T47D (cell line): ENCODE results near the gene MEX3B.
"Not testable (repeated sequence)": the region's sequence is repeated elsewhere in the genome, so short reads cannot be mapped to it uniquely, and the experiment has no call there.

Source experiments
- DNase-seq, 2 experiments: peaks; one replicate each; pipeline versions ENCODE4 v3.0.0 to v3.0.0-alpha.2; 2011 to 2012; ENCODE audit warnings: low read depth in 1 of 2, low spot score in 1 of 2
- JUND ChIP-seq: IDR thresholded peaks from 2 replicates; pipeline ENCODE4 v1.6.1; 2012; ENCODE audit warnings: low read depth
- in situ Hi-C: cut with HindIII; loops from 2 replicates; pipeline ENCODE4 v1.10.0; 2016; ENCODE audit warnings: low sequenced_read_pairs, low pct_unique_long_range_greater_than_20kb

Gene MEX3B

DNA sequence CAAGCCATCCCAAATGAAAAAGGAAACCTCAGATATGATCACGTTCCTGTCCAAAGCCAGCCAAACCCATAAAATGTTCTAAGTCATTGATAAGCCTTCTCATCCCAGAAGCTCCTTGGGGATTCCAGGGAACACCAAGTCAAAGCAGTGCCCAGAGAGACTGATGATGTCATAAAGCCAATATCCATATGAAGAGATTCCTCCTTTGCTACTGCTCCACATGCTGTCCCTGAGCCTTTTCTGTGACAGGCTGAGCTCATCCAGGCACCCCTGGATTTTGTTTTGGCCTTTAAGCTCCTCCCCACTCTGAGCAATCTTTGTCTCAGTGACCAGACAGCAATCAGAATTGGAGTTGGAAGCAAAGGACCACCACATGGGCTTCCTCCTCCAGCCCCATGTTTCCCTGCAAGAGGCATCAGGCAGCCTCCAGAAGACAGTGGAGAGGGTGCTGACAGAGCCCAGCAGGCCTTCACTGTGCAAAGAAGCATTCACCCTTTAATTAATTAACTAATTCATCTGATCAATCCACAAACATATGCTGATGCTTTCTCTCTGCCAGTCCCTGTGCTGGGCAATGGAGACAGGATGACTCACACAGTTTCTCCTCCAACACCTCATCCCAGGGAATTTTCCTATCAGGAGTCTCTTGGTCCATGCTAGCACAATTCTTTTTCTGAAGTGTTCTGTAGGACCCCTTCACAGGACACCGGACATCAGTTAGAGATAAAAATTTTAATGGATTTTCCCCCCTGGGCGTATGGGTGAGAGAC, 25.0 kb downstream of the MEX3B start:
- in situ Hi-C loops: no loop called here
- TF ChIP-seq JUND: no peak
- DNase-seq: no peak

DNA sequence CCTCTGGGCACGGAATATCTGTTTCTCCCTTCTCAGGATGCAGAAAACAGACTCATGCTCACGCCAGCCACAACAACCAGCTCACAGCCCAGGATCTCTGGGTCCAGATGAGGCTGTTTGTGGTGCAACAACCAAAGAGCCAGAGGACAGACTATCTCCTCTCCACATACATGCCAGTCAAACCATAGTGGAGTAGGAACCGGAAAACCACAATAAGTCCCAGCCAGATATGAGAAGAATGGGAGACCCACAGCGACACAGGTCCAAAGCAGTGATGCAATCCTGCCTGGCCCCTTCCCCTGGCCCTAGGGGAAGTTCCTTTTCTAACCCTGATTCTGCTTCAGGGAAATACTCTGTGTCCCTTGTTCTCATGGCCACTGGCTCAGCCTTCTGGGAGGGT, 27.6 kb downstream of the MEX3B start:
- in situ Hi-C loops: no loop called here
- no peak for TF ChIP-seq JUND
- DNase-seq: no peak

GRCh38 chr15:82017656-82018055, 28.2 kb downstream of the MEX3B start:
- DNase-seq: no peak
- TF ChIP-seq JUND: no peak
- in situ Hi-C loops: no loop called here

DNA sequence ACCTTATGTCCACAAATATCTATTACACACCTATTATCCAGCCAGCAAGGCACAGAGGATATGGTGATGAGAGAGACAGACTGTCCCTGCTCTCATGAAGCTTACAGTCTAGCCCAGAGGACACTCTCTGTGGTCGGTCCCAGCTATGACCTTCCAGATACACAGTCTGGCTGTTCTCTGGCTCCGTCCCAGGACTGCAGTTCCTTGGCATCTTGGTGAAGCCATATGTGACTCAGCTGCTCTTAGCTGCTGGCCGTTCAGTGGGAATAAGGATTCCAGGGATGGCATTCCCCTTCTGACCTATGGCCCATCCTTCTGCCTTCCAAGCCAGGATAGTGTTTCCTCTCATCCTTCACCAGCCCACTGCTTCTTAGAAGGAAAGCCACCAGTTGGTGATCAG, 30.8 kb downstream of the MEX3B start:
- in situ Hi-C loops: no loop called here
- no peak for TF ChIP-seq JUND
- no peak for DNase-seq

- no peak for TF ChIP-seq JUND
- no peak for DNase-seq
- in situ Hi-C loops: no loop called here
These were observed 32.9 kb downstream of the MEX3B start for GRCh38 chr15:82012908-82013307.

DNA sequence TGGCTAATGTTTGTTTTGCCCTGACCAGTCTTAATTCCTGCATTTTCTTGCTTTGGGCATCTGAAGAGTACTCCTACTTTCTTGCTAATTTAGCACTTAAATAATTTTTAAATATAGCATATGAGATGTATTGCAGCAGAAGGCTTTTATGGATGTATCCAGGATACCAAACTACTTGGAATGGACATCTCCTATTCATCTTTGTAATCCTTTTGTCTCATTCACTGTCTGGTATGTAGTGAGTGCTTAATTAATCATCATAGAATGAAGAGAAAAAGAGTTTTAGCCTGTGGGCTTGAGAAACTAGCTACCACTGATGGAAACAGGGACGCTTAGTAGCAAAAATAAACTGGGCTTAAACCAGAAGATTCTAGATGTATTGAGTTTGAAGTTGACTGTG, 40.6 kb downstream of the MEX3B start:
- in situ Hi-C loops: no loop called here
- no peak for TF ChIP-seq JUND
- DNase-seq: no peak

- TF ChIP-seq JUND: no peak
These were observed 41.9 kb downstream of the MEX3B start for GRCh38 chr15:82003916-82004315.

GRCh38 chr15:81995081-81995480, 50.7 kb downstream of the MEX3B start:
- DNase-seq, in situ Hi-C loops: not testable (repeated sequence)

More at GRCh38 chr15:82003916-82004315, 41.9 kb downstream of the MEX3B start:
- in situ Hi-C loops: no loop called here
- DNase-seq: no peak

- in situ Hi-C loops: no loop called here
- DNase-seq: no peak
- no peak for TF ChIP-seq JUND
These were observed 53.3 kb downstream of the MEX3B start for GRCh38 chr15:81992523-81992922.
